Measurements from ENCODE around the gene KIAA1210. TPM values are rescaled to one million over a fixed set of nuclear protein-coding genes. Genes with fewer than 3 reads are reported as not detected.

Gene KIAA1210
- total and polyA plus RNA-seq, 2 donors from 2014 or later = 0.03 TPM; not detected in 1

DNA sequence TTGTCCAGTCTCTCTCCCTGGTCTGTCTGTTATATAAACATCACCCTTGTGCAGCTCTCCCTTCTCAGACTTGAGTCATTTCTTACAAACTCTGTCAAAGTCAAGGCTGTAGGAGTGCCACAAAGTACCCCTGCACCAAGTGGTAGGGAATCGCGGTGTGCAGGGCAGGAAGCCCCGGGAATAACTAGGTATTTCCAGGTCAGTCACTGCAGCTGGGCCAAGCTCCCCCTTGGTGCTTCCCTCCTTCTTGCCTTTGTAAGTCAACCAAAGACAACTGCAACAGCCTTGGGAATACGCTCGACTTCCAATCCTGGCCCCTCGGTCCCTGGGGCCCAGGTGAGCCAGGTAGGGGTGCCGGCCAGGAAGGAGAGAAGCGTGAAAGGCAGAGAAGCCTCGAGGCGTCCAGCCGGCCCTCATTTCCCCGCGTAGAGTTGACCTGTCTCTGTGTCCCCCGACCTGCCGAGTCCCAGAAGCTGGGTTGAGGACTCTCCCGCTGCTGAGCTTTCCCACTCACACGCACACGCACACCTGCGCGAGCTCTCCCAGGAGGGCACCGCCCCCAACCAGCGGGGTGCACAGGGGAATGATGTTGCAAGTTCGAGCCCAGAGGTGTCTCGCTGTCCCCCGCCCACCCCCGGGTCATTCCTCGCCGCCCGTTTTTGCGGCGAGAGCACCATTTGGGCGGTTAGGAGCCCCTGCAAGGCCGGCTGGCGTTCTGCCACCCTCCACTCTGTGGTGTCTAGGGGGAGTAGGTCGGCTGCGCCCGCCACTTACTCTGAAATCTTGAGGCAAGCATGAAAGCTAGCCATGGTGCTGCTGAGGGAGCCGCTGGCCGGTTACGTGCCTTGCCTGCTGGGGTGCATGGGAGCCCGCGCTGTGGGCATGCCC lies 22.8 kb upstream of the KIAA1210 start:
- intact Hi-C loops (cut with DNase I) = no loop called here
- TF ChIP-seq, protein P1, sequence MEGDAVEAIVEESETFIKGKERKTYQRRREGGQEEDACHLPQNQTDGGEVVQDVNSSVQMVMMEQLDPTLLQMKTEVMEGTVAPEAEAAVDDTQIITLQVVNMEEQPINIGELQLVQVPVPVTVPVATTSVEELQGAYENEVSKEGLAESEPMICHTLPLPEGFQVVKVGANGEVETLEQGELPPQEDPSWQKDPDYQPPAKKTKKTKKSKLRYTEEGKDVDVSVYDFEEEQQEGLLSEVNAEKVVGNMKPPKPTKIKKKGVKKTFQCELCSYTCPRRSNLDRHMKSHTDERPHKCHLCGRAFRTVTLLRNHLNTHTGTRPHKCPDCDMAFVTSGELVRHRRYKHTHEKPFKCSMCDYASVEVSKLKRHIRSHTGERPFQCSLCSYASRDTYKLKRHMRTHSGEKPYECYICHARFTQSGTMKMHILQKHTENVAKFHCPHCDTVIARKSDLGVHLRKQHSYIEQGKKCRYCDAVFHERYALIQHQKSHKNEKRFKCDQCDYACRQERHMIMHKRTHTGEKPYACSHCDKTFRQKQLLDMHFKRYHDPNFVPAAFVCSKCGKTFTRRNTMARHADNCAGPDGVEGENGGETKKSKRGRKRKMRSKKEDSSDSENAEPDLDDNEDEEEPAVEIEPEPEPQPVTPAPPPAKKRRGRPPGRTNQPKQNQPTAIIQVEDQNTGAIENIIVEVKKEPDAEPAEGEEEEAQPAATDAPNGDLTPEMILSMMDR (IDR thresholded peaks at IDR 0.05; ENCODE audit: borderline replicate concordance, extremely low read depth, insufficient read depth) = no peak
- Histone ChIP-seq H3K9ac (ENCODE audit: low read length in 3 of 3) (no peak overlapping the region), H3K27ac (ENCODE audit: low read depth in 2 of 2, low read length in 2 of 2) (no peak overlapping the region), H3K9me3 (ENCODE audit: control insufficient read depth in 2 of 3, insufficient read depth in 1 of 3, low read length in 3 of 3) (no peaks in the 10 kb centered on the region), H3K36me3 (ENCODE audit: control insufficient read depth in 2 of 3, insufficient read depth in 3 of 3, low read length in 3 of 3) (no peaks in the 10 kb centered on the region), H3K27me3 (ENCODE audit: control insufficient read depth, insufficient read depth, low read length) (no peaks in the 10 kb centered on the region), H3K4me3 (ENCODE audit: low read length in 3 of 3) (no peak overlapping the region), H3K4me1 (ENCODE audit: control insufficient read depth in 2 of 3, insufficient read depth in 2 of 3, low read depth in 1 of 3, low read length in 3 of 3) (no peaks in the 10 kb centered on the region)
- no peak for FAIRE-seq
- DNase-seq = peak in 2 of 5 donors; percentile 47 to 62

DNA sequence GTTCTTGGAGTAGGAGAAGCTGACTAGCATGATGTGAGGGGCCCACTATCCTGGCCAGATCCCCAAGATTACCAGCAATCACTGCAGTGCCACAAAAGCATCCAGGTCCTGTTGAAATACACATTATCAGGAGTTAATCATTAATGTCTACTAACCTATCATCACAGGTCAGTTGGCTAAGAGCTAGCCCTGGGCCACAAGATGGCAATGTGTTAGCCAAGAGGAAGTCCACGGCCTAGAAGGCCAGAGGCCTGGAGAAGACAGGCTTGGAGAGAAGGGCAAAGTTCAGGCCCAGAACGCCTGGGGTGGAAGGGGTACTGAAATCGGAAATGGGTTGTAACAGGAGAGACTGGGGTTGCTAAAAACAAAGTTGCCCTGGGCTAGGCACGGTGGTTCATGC lies 19.9 kb upstream of the KIAA1210 start:
- Histone ChIP-seq H3K36me3 (ENCODE audit: control insufficient read depth in 2 of 3, insufficient read depth in 3 of 3, low read length in 3 of 3) (no peaks in the 10 kb centered on the region), H3K9ac (ENCODE audit: low read length in 3 of 3) (no peak overlapping the region), H3K4me3 (ENCODE audit: low read length in 3 of 3) (no peak overlapping the region), H3K4me1 (ENCODE audit: control insufficient read depth in 2 of 3, insufficient read depth in 2 of 3, low read depth in 1 of 3, low read length in 3 of 3) (no peaks in the 10 kb centered on the region), H3K27me3 (ENCODE audit: control insufficient read depth, insufficient read depth, low read length) (no peaks in the 10 kb centered on the region), H3K27ac (ENCODE audit: low read depth in 2 of 2, low read length in 2 of 2) (no peak overlapping the region), H3K9me3 (ENCODE audit: control insufficient read depth in 2 of 3, insufficient read depth in 1 of 3, low read length in 3 of 3) (no peaks in the 10 kb centered on the region)
- intact Hi-C loops (cut with DNase I) = no loop called here
- FAIRE-seq (no peak), DNase-seq (no peak)
- TF ChIP-seq, protein P1 (IDR thresholded peaks at IDR 0.05; ENCODE audit: borderline replicate concordance, extremely low read depth, insufficient read depth) = no peak

DNA sequence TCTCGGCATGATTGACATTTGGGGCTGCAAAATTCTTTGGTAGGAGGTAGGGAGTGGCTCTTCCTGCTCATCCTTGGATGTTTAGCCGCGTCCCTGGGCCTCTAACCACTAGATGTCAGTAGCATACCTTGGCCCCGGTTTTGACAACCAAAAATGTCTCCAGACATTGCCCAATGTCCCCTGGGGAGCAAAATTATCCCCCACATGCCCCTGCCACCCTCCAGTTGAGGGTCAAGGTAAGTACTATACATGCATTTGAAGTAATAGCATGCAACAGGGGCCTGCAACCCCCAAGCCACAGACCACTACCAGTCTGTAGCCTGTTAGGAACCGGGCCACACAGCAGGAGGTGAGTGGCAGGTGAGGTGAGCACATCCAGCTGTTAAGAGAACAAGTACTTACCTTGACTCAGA lies 17.6 kb upstream of the KIAA1210 start:
- intact Hi-C loops (cut with DNase I) = no loop called here
- no peak overlapping the region for H3K27ac ChIP-seq (ENCODE audit: low read depth in 2 of 2, low read length in 2 of 2)
- no peaks in the 10 kb centered on the region for H3K9me3 ChIP-seq (ENCODE audit: control insufficient read depth in 2 of 3, insufficient read depth in 1 of 3, low read length in 3 of 3)
- TF ChIP-seq, protein P1 (IDR thresholded peaks at IDR 0.05; ENCODE audit: borderline replicate concordance, extremely low read depth, insufficient read depth) = peak; percentile 15
- FAIRE-seq = no peak
- no peak for DNase-seq
- H3K4me3 ChIP-seq (ENCODE audit: low read length in 3 of 3) = no peak overlapping the region
- H3K27me3 ChIP-seq (ENCODE audit: control insufficient read depth, insufficient read depth, low read length) = no peaks in the 10 kb centered on the region
- no peaks in the 10 kb centered on the region for H3K4me1 ChIP-seq (ENCODE audit: control insufficient read depth in 2 of 3, insufficient read depth in 2 of 3, low read depth in 1 of 3, low read length in 3 of 3)
- no peaks in the 10 kb centered on the region for H3K36me3 ChIP-seq (ENCODE audit: control insufficient read depth in 2 of 3, insufficient read depth in 3 of 3, low read length in 3 of 3)
- H3K9ac ChIP-seq (ENCODE audit: low read length in 3 of 3) = no peak overlapping the region

Measured in kidney (tissue), 14 donors.